MM.1S (cell line): ENCODE data around the gene SPACA7.

ENCODE experiments used
- CTCF ChIP-seq: fragments of 300-600 bp; sonication (generic); IDR thresholded peaks from 2 replicates; pipeline ENCODE4 v1.5.1; 2016; ENCODE audit warnings: antibody characterized with exemption, low read length, mixed read lengths
- EZH2 ChIP-seq: fragments of 300-600 bp; sonication (generic); optimal IDR thresholded peaks from 2 replicates; pipeline ENCODE3; 2017; ENCODE audit warnings: low read depth, mild to moderate bottlenecking, antibody characterized with exemption, low read length, mixed read lengths

DNA sequence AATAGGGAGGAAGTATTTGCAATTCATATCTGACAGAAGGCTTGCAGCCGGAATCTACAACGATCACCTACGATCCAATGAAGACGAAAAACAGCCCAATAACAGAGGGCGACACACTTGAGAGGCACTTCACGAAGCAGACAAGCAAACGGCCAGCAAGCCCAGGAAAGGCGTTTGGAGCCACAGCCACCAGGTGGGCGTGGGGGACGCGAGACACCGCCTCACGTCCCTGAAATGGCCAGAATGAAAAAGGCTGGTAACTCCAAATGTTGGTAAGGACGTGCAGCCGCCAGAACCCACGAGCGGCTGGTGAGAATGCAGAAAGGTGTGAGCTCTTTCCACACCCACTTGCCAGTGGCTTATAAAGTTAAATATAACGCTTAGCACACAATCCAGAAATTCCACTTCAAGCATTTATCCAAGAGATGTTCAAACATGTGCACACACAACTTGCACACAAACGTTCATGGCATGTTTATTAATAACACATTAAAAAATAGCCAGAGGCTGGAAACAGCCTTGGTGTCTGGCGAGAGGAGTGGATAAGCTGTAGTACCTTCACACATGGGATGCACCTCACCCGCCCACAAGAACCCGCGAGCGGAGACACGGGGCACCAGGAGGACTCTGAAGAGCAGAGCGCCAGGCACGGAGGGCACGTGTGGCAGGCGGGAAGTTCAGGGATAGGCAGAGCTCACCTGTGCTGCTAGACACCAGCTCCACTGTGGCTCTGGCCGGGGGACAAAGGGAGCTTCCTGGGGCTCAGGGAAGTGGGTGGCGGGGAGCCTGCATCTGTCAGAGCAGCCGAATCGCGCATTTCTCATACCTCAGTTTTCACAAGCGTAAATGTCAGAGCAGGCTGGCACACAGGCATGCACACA, 89.3 kb downstream of the SPACA7 start:
- TF ChIP-seq CTCF (no peak), EZH2 (no peak)
